Subcutaneous adipose tissue (tissue), 4 donors: ENCODE measurements around the gene ARHGEF28. TPM values are rescaled to one million over a fixed set of nuclear protein-coding genes. Genes with fewer than 3 reads are reported as not detected.

Source experiments
- CTCF ChIP-seq: fragments of 450-650 bp; IDR thresholded peaks from one replicate; pipeline ENCODE4 v1.5.1; 2016; ENCODE audit warnings: low read depth, mild to moderate bottlenecking, control low read depth, antibody characterized with exemption, moderate library complexity
- total RNA-seq, 4 donors: library from RNA; depleted of rRNA; stranded (reverse); fragments of >200 nt; gene quantifications; one replicate each; pipeline ENCODE4 v1.1.0, GENCODE V29; 2016

The ARHGEF28 gene
- total RNA-seq, 4 donors from 2014 or later, result 9.9 to 46.3 (median 17.3) TPM

GRCh38 chr5:73623901-73624404 lies 2.0 kb upstream of the ARHGEF28 start:
- TF ChIP-seq CTCF, result no peak

GRCh38 chr5:73624888-73625287 lies 1.1 kb upstream of the ARHGEF28 start:
- no peak for TF ChIP-seq CTCF

GRCh38 chr5:73625372-73625943 lies 538 bp upstream of the ARHGEF28 start:
- no peak for TF ChIP-seq CTCF

GRCh38 chr5:73626814-73627313 lies 868 bp downstream of the ARHGEF28 start:
- TF ChIP-seq CTCF, result no peak

GRCh38 chr5:73629456-73629855 lies 3.5 kb downstream of the ARHGEF28 start:
- TF ChIP-seq CTCF, result no peak

GRCh38 chr5:73630765-73631164 lies 4.8 kb downstream of the ARHGEF28 start:
- TF ChIP-seq CTCF, result no peak

- TF ChIP-seq CTCF, result no peak
These were observed 5.5 kb downstream of the ARHGEF28 start for GRCh38 chr5:73631500-73631899.
